Measurements from ENCODE around the gene SNX13.

The SNX13 gene

DNA sequence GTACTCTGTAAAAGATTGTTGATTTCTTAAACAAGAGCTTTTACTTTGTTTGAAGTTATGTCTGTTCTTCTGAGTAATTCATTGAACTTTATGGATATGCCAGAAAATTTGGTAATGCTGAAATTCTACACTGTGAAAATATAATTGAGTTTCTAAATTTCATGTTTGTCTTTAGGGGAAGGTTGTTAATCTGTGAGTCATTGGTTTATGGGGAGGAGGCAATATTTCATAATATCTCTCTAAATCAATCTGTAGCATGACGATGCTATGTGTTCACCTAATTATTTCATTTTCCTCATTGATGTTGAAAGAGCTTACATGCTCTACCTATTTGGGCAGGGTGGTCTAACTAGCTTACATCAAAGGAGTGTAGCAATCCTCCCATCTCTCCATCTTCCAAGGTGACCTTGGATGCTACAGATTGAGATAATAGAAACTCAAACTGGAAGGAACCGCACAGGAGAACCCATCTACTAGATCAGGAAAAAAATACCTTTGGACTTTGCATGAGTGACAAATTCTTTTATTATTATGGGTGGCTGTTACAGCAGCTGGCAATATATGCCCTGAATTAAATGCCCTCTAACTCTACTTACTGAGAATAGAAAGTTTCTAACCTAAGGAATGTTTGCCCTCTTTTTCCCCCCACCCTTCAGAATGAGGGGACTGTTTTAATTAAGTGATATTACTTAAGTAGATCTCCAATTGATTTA, 8.4 kb upstream of the SNX13 start:
- no peak for TF ChIP-seq Cebpa-rat (IDR thresholded peaks at IDR 0.05)
- no peaks in the 10 kb centered on the region for H4K20me1 ChIP-seq

GRCh38 chr7:17947620-17948019, 7.3 kb upstream of the SNX13 start:
- peak overlapping the region in 3 of 11 experiments; percentile 55 to 81 (median 61); a peak in 6 of 22 replicates for H3K4me2 ChIP-seq
- TF ChIP-seq Cebpa-rat (IDR thresholded peaks at IDR 0.05), result no peak
- peaks cover 0 to 35% (median 0%) of the 10 kb centered on the region in 10 experiments; a peak in 6 of 20 replicates for H3K4me1 ChIP-seq
- H3K36me3 ChIP-seq, result no peaks in the 10 kb centered on the region
- H3K9me3 ChIP-seq (replicated peaks in 1 of 11), result no peaks in the 10 kb centered on the region
- H3K9ac ChIP-seq, result peak overlapping the region in 3 of 11 experiments; percentile 0 to 51 (median 45); a peak in 3 of 22 replicates
- peak overlapping the region in 3 of 11 experiments; percentile 56 to 64 (median 57); a peak in 5 of 22 replicates for H3K27ac ChIP-seq
- H3K27me3 ChIP-seq, result no peaks in the 10 kb centered on the region
- H3K4me3 ChIP-seq, result no peak overlapping the region
- no peaks in the 10 kb centered on the region for H4K20me1 ChIP-seq

More for the DNA sequence above, 8.4 kb upstream of the SNX13 start:
- no peak overlapping the region for H3K4me2 ChIP-seq
- peak overlapping the region in 2 of 11 experiments; percentile 56 to 64; a peak in 2 of 22 replicates for H3K27ac ChIP-seq
- H3K4me1 ChIP-seq, result peaks cover 0 to 35% (median 0%) of the 10 kb centered on the region in 10 experiments; a peak in 6 of 20 replicates
- H3K27me3 ChIP-seq, result no peaks in the 10 kb centered on the region
- no peak overlapping the region for H3K4me3 ChIP-seq
- no peaks in the 10 kb centered on the region for H3K36me3 ChIP-seq
- H3K9me3 ChIP-seq (replicated peaks in 1 of 11), result no peaks in the 10 kb centered on the region
- H3K9ac ChIP-seq, result no peak overlapping the region

DNA sequence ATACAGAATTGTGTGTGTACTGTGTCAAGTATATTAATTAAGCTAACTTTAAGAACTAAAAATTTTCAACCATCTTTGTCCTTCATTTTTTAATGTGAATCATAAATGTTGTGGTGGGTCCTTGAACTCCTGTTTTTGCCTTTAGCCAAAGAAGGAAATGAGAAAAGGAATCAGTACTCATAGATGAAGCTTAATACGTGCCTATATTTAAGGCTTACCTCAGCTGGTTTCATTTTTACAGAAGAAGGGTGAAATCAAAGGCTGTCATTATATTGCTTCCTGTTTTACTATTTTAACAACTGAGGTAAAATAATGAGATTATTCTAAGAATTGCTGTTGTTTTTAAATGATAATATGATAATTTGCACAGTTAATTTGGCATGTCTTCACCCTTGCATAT, 6.3 kb upstream of the SNX13 start:
- Histone ChIP-seq H3K4me1 (peaks cover 0 to 39% (median under 1%) of the 10 kb centered on the region in 10 experiments; a peak in 8 of 20 replicates), H3K27ac (peak overlapping the region in 3 of 11 experiments; percentile 56 to 64 (median 57); a peak in 5 of 22 replicates), H3K4me2 (peak overlapping the region in 3 of 11 experiments; percentile 55 to 81 (median 61); a peak in 6 of 22 replicates), H3K36me3 (no peaks in the 10 kb centered on the region), H3K4me3 (peak overlapping the region in 1 of 10 experiments; percentile 14; a peak in 1 of 20 replicates), H3K27me3 (no peaks in the 10 kb centered on the region), H4K20me1 (no peaks in the 10 kb centered on the region), H3K9ac (peak overlapping the region in 1 of 11 experiments; percentile 51; a peak in 2 of 22 replicates), H3K9me3 (replicated peaks in 1 of 11) (no peaks in the 10 kb centered on the region)
- TF ChIP-seq Cebpa-rat (IDR thresholded peaks at IDR 0.05), result no peak

DNA sequence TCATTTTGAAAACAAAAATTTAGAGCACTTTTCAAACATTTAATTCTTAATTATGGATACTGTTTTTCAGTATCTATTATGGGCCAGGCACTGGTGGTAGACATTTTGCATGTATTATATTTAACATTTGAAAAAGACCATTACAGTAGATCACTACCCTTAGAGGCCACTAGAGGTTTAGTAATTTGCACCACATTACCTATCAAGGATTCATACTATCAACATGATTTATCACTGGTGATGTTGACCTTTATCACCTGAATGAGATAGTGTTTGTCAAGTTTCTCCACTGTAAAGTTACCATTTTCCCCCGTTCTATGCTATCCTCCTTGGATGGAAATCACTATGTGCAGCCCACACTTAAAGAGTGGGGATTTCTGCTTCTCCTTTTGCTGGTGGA, 4.4 kb upstream of the SNX13 start:
- Histone ChIP-seq H3K9me3 (replicated peaks in 1 of 11) (no peaks in the 10 kb centered on the region), H3K4me3 (no peak overlapping the region), H3K4me2 (no peak overlapping the region), H4K20me1 (no peaks in the 10 kb centered on the region), H3K4me1 (peaks cover 6 to 45% (median 8%) of the 10 kb centered on the region in 10 experiments; a peak in 15 of 20 replicates), H3K9ac (no peak overlapping the region), H3K36me3 (no peaks in the 10 kb centered on the region), H3K27ac (no peak overlapping the region), H3K27me3 (no peaks in the 10 kb centered on the region)
- no peak for TF ChIP-seq Cebpa-rat (IDR thresholded peaks at IDR 0.05)

DNA sequence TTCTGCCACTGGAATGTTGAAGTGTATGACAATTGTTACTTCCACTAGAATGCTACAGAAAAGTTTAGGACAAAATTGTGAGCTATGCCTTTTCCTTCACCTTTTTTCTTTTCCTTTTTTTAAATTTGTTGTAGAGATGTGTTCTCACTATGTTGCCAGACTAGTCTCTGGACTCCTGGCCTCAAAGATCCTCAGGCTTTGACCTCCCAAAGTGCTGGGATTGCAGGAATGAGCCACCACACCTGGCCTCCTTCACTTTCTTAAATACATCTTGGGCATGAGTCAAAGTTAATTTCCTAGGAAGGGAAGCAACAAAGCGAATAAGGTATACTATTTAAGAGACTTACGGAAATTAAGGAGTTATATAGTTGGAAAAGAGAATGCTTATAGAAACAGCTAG, 2.7 kb upstream of the SNX13 start:
- Histone ChIP-seq H3K9ac (no peak overlapping the region), H4K20me1 (peaks cover 0 to 8% (median 0%) of the 10 kb centered on the region in 11 experiments; a peak in 6 of 22 replicates), H3K9me3 (replicated peaks in 1 of 11) (no peaks in the 10 kb centered on the region), H3K4me2 (no peak overlapping the region), H3K4me1 (peaks cover 11 to 43% (median 23%) of the 10 kb centered on the region in 10 experiments), H3K27me3 (no peaks in the 10 kb centered on the region), H3K27ac (no peak overlapping the region), H3K4me3 (no peak overlapping the region), H3K36me3 (no peaks in the 10 kb centered on the region)
- no peak for TF ChIP-seq Cebpa-rat (IDR thresholded peaks at IDR 0.05)

- Histone ChIP-seq H3K36me3 (no peaks in the 10 kb centered on the region), H3K9me3 (replicated peaks in 1 of 11) (no peaks in the 10 kb centered on the region), H4K20me1 (peaks cover 0 to 16% (median 3%) of the 10 kb centered on the region in 11 experiments; a peak in 8 of 22 replicates), H3K27ac (no peak overlapping the region), H3K27me3 (no peaks in the 10 kb centered on the region), H3K4me3 (no peak overlapping the region), H3K4me1 (peaks cover 17 to 43% (median 29%) of the 10 kb centered on the region in 10 experiments), H3K9ac (no peak overlapping the region), H3K4me2 (no peak overlapping the region)
- TF ChIP-seq Cebpa-rat (IDR thresholded peaks at IDR 0.05), result no peak
Observed at GRCh38 chr7:17942231-17942630, 1.9 kb upstream of the SNX13 start.

DNA sequence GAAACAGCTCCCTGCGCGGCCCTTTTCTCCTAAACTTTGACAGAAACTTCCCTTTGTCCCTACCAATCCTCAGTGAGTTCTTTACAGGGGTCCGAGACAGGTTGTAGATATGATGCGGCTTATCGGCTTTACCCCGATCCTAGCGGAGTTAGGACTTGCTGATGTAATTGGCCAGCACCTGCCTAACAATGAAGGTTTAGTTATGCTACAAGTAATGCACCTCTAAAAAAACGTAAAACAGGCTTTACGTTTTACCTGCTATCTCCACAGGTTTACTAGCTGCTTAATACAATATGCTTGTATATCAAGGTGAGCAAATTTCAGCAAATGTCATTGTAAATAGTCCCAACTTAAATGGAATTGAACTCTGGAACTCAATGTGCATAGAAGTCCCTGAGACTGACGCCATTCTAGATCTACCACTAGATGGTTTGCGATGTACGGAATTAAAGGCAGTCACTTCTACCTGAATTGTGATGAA, 697 bp upstream of the SNX13 start:
- Histone ChIP-seq H3K27ac (peak overlapping the region; percentile 89 to 100 (median 95)), H3K4me3 (peak overlapping the region; percentile 69 to 93 (median 88)), H3K9ac (peak overlapping the region; percentile 91 to 99 (median 96)), H3K4me2 (peak overlapping the region; percentile 78 to 93 (median 87)), H3K4me1 (peaks cover 17 to 43% (median 29%) of the 10 kb centered on the region in 10 experiments), H4K20me1 (peaks cover 0 to 28% (median 3%) of the 10 kb centered on the region in 11 experiments; a peak in 8 of 22 replicates), H3K36me3 (peaks cover 0 to 5% (median 0%) of the 10 kb centered on the region in 11 experiments; a peak in 3 of 22 replicates), H3K27me3 (no peaks in the 10 kb centered on the region), H3K9me3 (replicated peaks in 1 of 11) (no peaks in the 10 kb centered on the region)
- TF ChIP-seq Cebpa-rat (IDR thresholded peaks at IDR 0.05), result no peak

- H3K36me3 ChIP-seq, result peaks cover 0 to 10% (median 0%) of the 10 kb centered on the region in 11 experiments; a peak in 5 of 22 replicates
- peak overlapping the region; percentile 89 to 100 (median 95) for H3K27ac ChIP-seq
- no peaks in the 10 kb centered on the region; a peak in 1 of 22 replicates for H3K9me3 ChIP-seq (replicated peaks in 1 of 11)
- TF ChIP-seq Cebpa-rat (IDR thresholded peaks at IDR 0.05), result no peak
- H3K4me3 ChIP-seq, result peak overlapping the region; percentile 69 to 93 (median 88)
- H4K20me1 ChIP-seq, result peaks cover 0 to 40% (median 5%) of the 10 kb centered on the region in 11 experiments; a peak in 8 of 22 replicates
- H3K9ac ChIP-seq, result peak overlapping the region; percentile 91 to 99 (median 96)
- H3K27me3 ChIP-seq, result no peaks in the 10 kb centered on the region
- H3K4me2 ChIP-seq, result peak overlapping the region; percentile 84 to 97 (median 88)
- peaks cover 20 to 51% (median 32%) of the 10 kb centered on the region in 10 experiments for H3K4me1 ChIP-seq
Observed at GRCh38 chr7:17939606-17940301, 540 bp downstream of the SNX13 start.
